ENCODE data around the gene ARMC12.
"Not testable (repeated sequence)": the region's sequence is repeated elsewhere in the genome, so short reads cannot be mapped to it uniquely, and the experiment has no call there.

The ARMC12 gene

DNA sequence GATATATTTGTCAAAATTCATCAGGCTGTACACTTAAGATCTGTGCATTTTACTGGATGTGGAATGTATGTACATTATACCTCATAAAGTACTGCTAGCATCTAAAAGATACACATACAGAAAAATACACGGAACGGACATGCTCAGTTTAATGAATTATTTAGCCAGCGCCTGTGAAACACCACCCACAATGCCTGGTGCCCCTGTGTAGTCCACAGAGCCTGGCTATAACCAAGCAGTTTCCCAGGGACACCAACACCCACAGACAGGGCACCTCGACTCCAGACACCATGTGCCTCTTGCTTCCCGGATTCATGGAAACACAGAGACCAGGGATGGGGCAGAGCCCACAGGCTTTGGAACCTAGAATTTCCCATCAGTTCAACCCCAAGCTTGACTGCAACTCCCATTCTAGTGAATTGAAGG, 17.4 kb upstream of the ARMC12 start:
- no peak for DNase-seq

- no peak for DNase-seq
These were observed 16.8 kb upstream of the ARMC12 start for GRCh38 chr6:35719830-35720733.

DNA sequence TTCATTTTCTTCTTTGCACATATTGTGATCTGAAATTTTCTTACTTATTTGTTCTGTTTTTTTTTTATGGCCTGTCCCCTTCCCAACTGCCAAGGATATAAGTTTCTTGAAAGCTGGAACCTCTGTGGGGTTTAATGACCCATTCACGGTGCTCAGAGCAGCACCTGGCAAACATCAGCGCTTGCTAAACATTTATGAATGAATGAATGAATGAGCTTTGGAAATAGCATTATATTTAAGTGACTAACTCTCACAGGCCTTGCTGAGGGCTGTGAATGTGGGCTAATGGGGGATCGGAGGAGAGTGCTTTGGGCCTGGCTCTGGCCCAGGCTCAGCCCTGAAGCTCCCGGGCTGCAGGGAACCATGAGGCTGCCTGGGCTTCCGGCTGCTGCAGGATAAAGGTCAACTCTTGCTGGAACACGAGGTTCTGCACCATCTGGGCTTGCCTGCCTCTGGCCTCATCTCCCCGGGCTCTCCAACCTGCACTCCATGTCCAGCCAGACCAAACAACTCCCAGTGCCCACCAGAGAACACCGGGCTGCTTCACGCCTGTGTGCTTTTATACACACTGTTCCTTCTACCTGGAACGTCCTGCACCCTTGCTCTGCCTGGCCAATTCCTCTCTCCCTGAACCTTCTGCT, 14.6 kb upstream of the ARMC12 start:
- DNase-seq: no peak

GRCh38 chr6:35723587-35723986, 13.2 kb upstream of the ARMC12 start:
- no peak for DNase-seq

- DNase-seq: no peak
These were observed 12.8 kb upstream of the ARMC12 start for GRCh38 chr6:35724059-35724458.

DNA sequence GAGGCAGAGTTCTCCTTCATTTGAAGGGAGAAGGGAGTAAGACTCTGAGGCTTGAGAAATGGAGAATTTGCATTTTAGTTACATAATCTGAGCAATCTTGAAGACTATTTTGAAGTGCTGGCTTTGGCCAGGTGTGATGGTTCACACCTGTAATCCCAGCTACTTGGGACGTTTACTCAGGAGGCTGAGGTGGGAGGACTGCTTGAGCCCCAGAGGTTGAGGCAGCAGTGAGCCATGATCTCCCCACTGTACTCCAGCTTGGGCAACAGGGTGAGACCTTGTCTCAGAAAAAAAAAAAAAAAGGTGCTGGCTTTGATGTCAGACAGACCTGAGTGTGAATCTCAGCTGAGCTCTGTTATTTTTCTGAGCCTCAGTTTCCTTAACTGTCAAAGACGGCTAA, 12.4 kb upstream of the ARMC12 start:
- DNase-seq: no peak

DNA sequence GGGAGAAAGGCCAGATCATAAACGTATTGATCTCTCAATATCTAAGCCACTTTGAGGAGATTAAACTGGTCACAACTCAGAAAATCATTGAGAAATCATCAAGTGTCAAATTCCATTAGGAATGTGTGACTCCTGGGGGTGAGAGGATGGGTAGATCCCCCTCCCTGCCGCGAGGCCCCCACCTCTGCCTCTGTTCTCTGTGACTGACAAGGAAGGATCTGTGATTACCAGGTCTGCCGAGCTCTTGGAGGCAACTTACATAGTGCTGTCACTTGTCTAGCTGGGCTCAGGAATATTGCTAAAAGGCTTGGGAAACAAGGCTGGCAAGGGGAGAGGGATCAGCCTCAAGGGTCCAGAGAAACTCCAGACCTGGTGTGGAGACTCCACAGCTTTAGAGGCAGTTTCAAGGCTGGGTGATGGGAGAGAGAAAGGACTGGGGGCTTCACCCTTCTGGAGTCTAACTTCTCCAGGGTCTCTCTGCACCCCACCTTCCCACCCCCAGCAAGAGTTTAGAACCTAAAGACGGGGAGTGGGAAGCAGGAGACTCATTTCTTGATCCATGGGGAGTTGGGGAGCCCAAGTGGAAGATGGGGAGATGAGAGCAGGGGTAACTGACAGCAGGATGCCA, 11.6 kb upstream of the ARMC12 start:
- DNase-seq: no peak

DNA sequence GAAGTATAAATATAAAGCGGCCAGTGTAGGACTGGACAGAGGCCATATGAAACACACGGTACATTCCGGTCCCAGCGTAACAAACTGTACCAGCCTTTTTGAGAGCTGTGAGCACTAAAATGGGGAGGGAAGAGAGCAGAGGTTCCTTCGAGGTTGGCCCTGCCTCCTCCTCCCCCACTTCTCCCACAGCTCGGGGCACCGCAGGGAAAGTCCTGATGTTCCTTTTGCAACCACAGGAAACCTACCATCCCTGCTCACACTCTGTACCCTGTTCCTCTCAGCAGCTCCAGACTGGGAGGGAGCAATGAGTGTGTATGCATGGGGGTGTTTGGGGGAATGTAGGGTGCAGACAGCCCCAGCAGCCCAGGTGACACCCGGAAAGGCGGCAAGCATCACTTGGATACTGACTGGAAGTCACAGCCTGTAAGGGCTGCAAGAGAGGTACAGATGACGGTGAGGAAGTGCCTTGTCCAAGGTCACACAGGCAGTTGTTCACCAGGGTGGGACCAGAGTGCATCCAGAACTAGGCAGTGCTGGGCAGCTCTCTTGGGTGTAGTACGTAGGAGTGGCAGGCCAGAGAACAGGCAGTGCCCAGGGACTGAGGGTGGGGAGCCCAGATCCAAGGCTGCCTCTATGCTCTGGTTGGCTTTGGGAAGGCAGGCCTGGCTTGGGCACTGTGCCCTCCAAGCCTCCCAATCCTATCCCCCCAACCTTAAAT, 11.0 kb upstream of the ARMC12 start:
- DNase-seq: no peak

- peak; percentile 60 for DNase-seq
These were observed 9.4 kb upstream of the ARMC12 start for GRCh38 chr6:35727231-35727934.

DNA sequence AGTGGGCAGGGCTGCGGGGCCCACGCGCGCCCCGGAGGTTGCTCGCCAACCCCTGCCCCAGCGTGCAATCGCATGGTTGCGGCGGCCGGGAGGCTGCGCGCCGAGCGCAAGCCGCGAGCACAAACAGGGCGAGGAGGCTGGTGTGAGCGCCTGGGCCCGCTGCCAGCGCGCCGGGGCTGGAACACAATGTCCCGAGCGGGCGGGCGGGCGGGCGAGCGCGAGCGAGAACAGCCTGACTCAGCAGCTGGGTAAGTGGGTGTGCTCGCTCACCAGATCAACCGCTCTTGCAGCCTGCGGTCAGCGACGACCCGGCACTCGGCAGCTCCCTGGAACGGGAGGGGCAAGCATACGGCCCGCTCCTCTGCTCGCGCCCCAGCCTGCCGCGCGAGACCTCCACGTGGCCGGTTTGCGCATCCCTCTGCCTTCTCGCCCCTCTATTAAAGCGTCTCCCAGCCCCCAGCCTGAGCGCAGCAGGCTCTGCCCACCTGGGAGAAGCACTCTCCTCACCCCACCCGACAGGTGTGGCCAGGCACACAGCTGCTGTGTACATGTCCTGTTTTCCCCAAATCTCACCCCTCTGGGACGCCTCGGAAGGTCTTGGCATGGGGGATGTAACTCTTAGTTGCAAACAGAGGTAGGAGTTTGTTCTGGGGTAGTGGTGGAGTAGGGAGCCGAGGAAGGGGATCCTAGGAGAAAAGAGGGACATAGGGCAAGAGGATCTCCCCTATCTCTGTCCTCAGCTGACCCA, 8.7 kb upstream of the ARMC12 start:
- DNase-seq: peak; percentile 84

DNA sequence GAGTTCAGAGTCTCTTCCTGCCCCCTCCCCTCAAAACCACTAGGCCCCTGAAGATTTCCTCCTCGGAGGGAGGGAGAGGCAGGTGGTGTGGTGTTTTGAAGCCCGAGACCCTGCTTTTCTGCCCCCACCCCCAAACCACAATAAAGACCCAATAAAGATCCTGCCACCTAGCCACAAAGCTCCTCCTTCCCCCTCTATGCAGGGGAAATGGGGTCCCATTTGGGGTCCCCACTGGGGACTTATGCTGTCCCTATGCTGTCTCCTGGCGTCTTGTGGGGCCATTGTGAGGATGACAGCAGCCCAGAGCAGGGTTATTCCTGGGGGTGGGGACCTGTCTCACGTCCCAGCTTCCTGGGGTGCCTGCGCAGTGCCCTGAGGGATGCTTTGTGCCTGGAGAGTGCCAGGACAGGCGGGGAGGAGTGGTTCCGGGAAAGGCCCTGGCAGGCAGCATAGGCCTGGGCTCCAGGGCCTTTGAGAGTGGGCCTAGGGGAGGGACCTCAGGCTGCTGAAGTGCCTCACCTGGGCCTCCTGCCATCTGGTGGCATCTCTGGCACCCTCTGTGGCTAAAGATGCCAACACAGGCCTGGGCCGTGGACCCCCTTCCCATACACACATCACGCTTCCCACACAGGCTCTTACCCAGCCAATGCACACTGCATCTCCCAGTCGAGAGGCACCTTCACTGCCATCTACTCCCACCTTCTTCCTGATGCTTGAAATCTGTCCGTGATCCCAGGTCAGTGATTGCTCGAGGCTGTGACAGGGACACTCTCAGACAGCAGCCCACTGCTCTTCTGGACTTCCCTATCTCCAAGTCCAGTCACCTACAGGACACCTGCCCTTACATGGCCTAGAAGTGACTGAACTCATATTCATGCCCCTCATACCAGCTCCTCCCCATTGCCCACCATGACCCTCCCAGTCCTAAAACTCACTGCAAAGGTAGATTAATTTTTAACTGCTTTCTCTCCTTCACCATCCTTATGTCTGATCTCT, 7.9 kb upstream of the ARMC12 start:
- no peak for DNase-seq

- no peak for DNase-seq
These were observed 7.1 kb upstream of the ARMC12 start for GRCh38 chr6:35729722-35730121.

DNA sequence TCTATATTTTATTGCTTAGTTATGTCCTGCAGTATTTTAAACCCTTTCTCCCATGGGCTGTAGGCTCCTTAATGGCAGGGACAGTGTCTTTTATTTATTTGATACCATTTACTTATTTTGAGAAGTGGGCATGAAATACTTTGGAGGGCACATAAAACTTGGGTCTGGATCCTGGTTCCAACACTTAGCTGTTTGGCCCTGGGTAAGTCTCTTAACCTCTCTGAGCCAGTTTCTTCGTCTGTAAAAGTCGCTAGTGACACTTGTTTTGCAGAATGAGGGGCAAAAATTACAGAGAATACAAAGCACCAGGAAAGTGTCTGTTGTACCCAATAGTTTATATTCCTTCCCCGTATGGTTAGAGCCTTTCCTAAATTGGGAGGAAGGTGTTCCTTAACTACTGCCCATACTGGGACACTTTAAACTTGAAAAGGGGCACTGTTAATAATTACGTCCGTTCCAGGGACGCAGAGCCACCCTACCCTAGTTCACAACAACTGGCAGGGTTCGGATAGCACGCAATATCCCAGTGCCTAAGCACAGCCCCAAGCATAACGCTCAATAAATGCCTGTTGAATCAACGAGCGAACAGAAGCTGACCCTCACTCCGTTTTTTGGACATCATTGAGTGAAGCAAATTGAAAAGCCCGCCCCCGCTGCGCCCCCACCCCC, 6.0 kb upstream of the ARMC12 start:
- DNase-seq: no peak

- DNase-seq: peak; percentile 70
These were observed 5.5 kb upstream of the ARMC12 start for GRCh38 chr6:35731414-35731735.

- peak; percentile 49 for DNase-seq
These were observed 4.9 kb upstream of the ARMC12 start for GRCh38 chr6:35731736-35732532.

- DNase-seq: no peak
These were observed 3.2 kb upstream of the ARMC12 start for GRCh38 chr6:35733633-35734032.

GRCh38 chr6:35734319-35734718, 2.5 kb upstream of the ARMC12 start:
- DNase-seq: not testable (repeated sequence)

- DNase-seq: no peak
These were observed 1.4 kb upstream of the ARMC12 start for GRCh38 chr6:35735452-35735851.

DNA sequence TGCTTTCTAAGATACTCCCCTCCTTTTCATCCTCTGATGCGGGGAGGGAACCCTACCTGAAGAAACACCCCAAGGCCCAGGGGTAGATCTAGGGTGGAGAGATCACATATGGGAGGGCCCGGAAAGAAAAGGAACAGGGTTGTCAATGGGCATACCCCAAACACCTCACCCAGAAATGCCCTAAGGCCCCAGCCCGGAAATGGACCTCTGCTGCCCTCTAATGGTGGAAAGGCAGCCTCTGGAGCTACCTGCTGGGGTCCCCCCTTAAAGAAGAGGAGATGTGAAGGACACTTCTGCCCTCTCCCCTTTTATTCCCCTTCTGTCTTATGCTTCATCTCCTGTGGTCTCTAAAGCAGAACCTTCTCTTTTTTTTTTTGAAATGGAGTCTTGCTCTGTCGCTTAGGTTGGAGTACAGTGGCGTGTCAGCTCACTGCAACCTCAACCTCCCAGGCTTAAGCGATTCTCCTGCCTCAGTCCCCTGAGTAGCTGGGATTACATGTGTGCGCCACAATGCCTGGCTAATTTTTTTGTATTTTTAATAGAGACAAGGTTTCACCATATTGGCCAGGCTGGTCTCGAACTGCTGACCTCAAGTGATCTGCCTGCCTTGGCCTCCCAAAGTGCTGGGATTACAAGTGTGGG, 458 bp upstream of the ARMC12 start:
- DNase-seq: peak; percentile 6

Measured in DMS 273 treated with DMSO at 0.1 percent for 48 hours (cell line).